ENCODE data around the gene IL34.

IL34 gene

DNA sequence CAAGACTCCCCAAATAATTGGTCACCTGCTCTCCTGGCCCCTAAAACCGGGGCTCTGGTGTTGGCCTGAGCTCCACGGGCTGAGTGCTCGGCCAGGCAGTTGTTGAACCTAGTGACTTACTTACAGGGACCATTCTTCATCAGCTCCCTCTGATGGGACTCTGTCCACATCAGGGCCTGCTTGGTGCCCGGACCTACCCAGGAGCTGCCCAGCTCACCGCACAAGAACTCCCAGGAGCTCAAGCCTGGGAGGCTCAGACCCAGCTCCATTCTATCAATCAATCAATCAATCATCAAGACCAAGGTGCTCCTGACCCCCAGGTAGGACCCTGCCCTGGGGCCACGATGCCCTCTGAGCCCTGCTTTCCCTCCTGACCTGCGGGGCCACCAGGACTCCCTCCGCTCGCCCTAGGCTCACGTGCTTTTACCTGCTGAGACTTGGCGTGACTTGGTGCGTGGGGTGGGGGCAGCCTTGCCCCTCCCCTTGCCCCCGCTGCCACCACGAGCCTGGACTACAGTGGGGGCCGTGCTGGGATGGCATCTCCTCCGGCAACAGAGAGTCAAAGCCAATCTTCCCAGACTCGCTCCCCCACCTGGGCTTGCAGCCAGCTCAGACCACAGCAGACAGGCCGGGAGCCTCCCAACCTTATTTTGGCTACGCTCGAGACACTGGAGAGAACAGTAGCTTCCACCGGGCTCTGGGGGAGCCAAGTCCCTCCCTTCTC is 15.7 kb downstream of the IL34 start:
- no peak for TF ChIP-seq ZFX (IDR thresholded peaks at IDR 0.05)

DNA sequence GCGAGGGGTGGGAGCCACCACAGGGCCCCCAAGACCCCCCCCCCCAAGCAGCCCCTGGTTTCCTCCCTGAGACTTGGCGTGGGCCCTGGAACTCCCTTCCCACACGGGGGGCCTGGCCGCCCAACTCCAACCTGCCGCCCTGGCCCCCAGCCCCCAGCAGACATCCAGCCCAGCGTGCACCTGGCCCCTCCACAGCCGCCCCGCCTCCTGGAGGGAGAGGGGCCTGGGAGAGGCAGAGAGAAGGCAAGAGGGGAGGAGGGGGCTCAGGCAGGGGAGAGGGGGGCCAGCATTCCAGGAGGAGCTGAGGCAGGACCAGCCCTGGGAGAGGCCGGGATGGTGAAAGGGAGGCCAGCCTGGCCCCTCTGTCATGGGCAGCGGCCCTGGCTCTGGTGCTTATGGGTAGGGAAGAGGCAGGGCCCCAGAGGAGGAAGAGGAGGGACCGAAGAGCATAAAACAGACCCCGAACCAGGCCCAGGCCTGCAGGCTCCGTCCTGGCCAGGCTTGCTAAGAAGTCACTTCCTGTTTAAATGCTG is 16.7 kb downstream of the IL34 start:
- TF ChIP-seq, protein P1, sequence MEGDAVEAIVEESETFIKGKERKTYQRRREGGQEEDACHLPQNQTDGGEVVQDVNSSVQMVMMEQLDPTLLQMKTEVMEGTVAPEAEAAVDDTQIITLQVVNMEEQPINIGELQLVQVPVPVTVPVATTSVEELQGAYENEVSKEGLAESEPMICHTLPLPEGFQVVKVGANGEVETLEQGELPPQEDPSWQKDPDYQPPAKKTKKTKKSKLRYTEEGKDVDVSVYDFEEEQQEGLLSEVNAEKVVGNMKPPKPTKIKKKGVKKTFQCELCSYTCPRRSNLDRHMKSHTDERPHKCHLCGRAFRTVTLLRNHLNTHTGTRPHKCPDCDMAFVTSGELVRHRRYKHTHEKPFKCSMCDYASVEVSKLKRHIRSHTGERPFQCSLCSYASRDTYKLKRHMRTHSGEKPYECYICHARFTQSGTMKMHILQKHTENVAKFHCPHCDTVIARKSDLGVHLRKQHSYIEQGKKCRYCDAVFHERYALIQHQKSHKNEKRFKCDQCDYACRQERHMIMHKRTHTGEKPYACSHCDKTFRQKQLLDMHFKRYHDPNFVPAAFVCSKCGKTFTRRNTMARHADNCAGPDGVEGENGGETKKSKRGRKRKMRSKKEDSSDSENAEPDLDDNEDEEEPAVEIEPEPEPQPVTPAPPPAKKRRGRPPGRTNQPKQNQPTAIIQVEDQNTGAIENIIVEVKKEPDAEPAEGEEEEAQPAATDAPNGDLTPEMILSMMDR (conservative IDR thresholded peaks at IDR 0.05), result no peak
- TF ChIP-seq ZFX (IDR thresholded peaks at IDR 0.05), result no peak
- no peak overlapping the region for H3K27ac ChIP-seq

More for the DNA sequence above, 15.7 kb downstream of the IL34 start:
- H3K27ac ChIP-seq, result no peak overlapping the region

DNA sequence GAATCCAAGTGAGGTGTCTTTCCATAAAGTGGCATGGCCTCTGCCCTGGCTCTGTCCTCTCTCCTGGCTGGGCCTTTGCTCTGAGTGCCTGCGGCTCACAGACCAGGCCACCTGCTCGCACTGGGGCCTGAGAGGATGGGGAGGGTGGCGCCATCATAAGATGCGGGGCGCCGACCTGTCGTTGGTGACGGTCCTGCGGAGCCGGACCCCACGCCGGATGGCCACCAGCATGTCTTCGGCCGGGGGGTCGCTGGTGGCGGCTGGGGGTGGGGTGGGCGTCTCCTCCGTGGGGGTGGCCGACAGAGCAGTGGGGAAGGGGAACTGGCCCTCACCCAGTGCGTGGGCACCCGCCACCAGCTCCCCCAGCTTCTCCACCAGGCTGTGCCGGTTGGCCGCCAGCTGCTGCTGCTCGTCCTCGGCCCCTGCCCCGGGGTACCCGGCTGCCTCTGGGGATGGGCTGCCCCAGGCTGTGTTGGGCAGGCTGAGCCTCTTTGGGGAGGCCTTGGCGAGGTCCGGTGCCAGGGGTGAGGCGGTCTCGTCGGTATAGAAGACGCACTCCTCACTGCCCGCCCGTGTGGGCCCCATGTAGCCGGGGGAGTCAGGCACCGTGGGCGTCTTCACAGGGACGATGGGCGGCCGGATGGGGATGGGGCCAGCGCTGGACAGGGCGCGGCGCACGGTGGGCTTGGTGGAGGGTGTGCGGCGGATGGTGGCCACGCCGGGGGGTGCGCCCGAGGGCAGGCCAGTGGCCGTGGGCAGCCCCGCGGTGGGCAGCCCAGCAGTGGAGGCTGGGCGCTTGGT is 17.4 kb downstream of the IL34 start:
- TF ChIP-seq ZFX (IDR thresholded peaks at IDR 0.05), result no peak
- TF ChIP-seq, protein P1 (conservative IDR thresholded peaks at IDR 0.05), result no peak

DNA sequence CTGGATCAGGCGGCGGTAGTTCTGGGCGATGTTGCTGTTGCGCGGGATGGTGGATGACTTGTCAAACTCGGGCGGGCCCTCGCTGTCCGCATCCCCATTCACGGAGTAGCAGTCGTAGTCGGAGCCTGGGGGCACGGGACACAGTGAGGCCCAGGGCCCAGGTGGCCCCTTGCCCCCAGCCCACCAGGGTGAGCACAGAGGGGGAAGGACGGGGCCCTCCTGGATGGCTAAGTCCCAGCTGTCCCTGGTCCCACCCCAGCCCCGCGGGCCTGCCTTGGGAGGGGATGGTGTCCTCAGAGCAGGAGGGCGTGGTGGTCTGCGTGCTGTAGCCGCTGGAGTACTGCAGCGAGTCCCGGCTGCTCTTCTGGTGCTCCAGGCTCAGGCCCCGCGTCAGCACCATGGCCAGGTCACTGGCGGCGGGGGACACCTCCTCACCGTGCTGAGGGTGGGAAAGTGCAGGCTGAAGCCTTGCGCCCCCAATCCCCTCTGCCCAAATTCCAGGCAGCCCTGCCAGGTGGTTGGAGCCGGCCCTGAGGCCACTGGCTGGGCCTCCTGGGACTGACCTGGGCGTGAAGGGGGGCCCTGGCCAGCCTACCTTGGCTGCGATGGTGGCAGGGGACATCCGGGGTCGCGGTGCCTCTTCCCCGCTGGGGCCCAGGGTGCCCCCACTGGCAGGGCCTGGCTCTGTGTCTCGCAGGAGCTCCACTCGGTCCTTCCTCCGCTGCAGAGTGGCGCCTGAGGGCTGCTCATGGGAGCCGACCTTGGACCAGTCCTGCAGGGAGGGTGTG is 18.2 kb downstream of the IL34 start:
- no peak overlapping the region for H3K27ac ChIP-seq
- TF ChIP-seq, protein P1 (conservative IDR thresholded peaks at IDR 0.05), result no peak
- no peak for TF ChIP-seq ZFX (IDR thresholded peaks at IDR 0.05)

More for the DNA sequence above, 17.4 kb downstream of the IL34 start:
- H3K27ac ChIP-seq, result no peak overlapping the region

DNA sequence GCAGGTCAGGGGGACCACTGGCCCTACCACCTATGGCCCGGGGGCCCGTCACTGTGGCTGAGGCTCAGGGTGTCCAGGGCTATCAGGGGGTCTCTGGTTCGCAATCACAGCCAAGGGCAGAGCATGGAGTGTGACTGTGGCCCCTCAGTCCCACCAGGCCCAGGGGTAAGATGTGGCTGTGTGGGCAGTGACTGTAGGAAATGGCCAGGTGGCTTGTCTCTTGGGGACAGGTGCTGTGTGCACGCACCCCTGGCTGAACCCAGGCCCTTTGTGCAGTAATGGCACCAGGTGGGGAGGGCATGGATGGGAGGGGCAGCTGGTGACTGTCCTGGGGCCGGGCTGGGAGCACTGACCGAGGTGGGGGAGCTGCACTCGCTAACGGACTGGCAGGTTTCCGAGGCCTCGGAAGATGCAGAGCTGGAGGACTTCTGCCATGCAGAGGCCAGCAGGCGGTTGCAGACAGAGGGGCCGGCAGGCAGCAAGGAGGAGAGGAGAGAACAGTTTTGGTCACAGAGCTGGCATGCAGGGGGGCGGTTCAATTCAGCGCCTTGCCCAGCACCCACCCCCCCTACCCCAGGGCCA is 18.8 kb downstream of the IL34 start:
- no peak overlapping the region for H3K27ac ChIP-seq
- TF ChIP-seq, protein P1 (conservative IDR thresholded peaks at IDR 0.05), result no peak
- no peak for TF ChIP-seq ZFX (IDR thresholded peaks at IDR 0.05)

DNA sequence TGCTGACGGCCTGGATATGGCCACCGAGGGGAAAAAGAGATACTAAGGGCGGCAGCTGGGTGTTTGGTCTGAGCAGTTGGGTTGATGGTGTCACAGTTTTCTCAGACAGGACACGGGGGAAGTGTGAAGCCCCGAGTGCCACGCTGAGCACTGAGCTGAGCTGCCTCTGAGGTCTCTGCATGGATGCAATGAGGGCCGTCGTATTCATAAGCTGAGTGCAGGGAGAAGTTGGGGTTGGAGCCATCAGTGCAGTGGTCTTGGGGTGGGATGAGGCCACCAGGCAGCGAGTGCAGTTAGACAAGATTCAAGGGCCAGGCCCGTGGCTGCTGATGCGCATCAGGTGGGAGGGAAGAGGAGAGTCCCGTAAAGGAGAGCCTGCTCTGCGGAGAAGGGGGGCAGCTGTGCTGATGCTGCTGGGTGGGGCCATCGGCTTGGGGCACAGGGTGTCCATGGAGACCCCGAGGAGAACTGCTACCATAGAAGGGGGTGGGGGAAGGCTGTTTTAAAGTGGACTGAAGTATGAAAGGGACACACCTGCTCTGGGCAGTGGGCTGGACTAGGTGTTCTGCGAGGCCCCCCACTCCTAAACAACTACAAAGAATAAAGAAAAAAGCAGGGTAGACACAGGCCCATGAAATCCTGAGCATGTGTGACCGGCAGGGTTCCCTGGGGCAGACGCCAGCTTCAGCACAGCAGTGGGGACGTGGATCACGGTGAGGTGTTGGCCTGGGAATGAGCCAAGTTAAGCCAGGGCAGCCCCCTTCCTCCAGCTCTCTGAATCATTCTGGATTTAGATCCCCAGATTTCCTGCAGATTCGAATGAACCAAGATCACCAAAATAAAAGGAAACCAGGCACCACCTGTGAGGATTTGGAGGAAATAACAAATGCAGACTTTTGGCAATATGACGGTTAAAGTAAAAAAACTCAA is 19.7 kb downstream of the IL34 start:
- TF ChIP-seq, protein P1 (conservative IDR thresholded peaks at IDR 0.05), result no peak
- no peak for TF ChIP-seq ZFX (IDR thresholded peaks at IDR 0.05)
- no peak overlapping the region for H3K27ac ChIP-seq
